NCI-H1105 (cell line): ENCODE results near the gene LY86.

ENCODE experiments used
- DNase-seq: peaks from one replicate; lab custom pipeline; 2025; lab: John Stamatoyannopoulos, UW

Gene LY86

DNA sequence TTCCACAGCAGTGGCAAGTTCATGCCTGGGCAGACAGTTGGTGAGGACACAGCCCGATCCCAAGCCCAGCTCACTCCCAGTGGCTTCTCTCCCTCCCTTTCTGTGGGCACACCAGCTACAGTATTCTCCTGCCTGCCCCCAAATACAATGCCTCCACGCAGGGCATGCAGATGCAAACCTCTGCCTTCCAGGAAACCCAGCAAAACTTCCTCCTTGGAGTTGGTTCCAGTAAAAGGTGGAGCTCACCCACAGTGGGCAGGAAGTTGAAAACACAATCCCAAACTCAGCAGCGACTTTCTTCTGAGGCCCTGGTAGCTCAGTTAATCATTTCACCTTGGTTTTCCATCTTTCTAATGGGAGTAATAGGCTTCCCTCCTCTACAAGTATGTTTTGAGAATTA lies 93.7 kb downstream of the LY86 start:
- no peak for DNase-seq

DNA sequence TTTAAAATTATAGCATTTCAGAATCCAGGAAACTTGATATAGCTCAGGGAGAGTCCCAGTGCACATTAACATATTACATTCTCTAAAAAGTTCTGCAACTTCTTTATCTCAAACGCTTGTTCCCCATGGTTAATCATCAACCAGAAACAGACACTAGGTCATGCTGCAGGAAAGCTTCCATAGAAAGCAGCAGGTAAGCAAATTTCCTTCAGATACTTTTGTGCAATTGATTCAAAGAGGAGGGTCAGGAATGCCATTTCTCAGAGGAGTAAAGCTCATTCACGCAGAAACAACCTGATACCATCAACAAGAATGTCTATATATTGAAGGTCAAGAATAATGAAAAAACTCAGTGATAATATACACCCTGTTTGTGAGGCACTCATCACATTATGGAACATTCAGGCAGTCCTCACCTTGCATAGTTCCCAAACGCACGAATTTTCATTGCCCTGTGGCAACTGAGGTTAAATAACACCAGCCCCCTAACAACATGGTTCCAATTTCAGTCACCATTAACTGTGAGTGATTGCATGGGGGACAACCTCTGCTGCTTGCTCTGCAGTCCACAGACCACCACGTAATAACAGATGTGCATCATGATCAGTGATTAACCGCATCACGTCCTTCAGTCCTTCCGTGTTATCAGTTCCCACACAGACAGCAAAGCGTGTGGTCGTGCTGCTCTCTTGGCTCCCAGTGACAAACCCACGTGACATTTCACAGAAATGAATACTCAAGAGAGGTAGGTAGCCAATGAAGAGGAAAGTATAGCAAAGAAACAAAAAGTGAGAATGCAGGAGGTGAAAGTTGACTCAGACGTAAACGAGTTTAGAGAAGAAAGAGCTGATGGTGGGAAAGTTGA lies 95.7 kb downstream of the LY86 start:
- DNase-seq: no peak

DNA sequence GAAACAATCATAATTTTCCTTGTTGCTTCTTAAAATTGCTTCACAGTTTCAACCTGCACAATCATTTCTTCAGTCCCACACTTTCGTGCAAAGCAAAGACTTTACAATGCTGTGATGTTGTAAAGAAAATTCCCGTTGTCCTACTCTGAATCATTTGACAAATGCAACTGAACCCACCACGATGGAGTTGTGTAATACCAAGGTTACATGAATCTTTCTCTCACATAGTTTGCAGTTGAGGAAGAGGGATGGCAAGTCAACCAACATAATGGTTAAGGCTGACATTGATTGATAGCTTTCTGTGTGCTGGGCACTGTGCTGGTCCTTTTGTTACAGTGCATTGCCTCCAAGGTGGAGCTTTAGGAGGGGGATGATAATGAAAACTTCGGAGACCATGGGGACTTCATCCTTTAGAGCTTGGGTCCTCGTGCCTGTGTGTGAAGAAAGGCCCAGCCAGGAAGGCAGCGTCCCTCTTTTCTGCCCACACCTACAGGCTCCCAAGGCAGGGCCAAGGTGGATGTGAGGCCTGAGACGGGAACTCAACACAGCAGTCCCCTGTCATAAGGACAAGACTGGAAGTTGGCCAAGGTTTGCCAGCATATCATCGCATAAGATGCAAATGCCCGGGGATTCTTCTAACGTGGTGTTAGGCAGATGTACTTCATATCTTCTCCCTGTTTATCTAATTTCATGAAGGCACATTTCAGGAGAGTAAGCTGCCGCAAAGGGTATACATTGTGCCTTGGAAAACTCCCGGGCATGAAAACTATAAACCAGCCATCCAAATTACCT lies 96.9 kb downstream of the LY86 start:
- DNase-seq: no peak

DNA sequence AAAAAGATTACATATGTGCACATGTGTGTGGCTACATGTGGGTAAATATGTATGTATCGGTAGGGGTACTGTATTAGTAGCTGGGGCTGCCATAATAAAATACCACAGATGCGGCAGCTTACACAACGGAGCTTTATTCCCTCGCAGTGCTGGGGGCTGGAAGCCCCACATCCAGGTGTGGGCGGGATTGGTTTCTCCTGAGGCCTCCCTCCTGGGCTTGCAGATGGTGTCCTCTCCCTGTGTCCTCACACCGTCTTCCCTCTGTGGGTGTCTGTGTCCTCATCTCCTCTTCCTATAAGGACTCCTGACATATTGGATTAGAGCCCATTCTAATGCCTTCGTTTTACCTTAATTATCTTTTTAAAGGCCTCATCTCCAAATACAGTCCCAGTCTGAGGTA lies 97.7 kb downstream of the LY86 start:
- no peak for DNase-seq

DNA sequence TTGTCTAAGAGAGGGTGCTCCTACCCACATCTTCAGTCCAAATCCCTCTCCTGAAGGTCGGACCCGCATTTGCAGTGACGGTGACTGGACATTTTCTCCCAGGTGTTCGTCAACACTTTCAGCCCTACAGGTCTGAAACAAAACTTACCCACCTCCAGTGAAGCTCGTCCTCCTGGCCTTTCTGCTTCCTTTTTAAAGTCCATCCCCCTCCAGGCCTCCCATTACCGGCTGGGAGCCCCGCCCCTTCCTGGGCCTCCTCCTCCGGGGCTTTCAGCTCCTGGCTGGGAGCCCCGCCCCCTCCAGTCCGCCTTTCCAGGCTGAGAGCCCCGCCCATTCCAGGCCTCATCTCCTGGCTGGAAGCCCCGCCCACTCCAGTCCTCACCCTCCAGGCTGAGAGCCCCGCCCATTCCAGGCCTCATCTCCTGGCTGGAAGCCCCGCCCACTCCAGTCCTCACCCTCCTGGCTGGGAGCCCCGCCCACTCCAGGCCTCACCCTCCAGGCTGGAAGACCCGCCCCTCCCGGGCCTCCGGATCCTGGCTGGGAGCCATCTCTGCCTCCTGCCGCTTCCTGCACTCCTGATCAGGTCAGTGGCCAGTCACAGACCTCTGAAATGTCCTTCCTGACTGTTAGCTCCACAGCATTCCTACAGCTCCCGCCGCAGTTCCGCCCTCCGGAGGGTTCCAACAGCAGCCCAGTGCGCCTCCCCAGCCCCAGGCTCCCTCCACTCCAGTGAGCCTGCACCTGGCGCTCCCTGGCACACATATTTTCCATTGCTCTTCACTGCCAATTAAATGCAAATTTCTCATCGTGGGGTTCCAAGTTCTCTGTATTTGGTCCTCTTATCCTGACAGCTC lies 98.5 kb downstream of the LY86 start:
- peak; percentile 98 for DNase-seq

DNA sequence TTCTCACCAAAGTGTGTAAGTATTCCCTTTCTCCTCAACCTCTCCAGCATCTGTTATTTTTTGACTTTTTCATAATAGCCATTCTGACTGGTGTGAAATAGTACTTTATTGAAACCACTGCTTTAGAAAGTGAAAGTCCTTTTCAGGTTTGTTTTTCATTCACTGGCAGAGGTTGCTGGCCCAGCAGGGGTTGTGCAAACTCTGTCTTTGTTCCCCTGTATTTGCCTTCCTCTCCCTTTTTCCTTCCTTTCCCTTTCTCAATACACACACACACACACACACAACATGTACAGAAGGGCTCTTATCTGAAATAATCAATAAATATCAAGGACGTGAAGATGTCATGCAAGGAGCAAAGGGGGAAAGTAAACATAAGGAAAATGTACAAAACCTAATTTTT lies 99.8 kb downstream of the LY86 start:
- DNase-seq: no peak

DNA sequence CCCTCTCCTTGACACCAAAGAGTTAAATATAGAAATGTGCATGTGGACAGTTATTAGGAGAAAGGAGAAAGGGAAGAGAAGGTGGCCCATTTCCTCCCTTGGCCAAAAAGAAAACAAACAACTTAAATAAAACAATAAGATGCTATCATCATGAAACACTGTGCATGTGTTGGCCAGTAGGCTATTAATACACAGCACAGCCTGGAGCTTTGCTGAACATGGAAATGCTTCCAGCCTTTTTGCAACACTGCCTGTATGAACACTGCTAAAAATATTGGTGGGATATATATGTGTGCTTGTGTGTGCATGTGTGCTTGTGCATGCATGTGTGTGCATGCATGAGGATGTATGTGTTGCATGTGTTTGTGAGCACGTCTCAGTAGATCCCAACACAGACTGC lies 100.4 kb downstream of the LY86 start:
- DNase-seq: no peak

DNA sequence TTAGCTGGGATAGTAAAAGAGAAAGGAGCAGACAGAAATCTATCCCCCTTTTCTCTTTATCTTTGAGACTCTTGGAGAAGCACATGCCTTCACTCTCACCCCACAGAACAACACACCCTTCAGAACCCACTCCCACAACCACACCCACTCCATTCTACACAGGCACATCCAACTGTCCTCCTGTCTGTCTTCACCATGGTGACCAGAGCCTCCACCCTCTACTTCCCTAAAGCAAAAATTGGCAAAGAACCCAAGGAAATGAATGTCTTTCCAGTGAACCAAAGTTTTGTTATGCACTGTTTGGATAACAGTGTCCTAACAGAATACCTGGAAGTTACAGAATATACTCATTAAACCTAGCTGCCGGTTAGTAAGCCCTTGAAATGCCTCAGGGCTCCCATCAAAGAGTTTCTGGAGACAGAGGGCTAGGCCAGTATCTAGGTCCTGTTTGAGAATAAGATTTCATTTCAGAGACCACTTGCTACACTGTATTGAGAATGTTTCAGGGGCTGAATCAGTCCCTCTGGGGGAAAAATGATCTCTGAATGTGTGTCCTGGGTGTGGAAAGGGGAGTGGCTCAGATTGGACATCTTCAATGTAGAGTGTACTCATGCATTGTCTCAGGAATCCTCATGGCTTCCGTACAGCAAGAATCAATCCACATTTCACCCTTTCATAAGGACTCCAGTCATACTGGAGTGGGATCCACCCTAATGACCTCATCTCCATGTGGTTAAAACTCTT lies 101.1 kb downstream of the LY86 start:
- DNase-seq: no peak

DNA sequence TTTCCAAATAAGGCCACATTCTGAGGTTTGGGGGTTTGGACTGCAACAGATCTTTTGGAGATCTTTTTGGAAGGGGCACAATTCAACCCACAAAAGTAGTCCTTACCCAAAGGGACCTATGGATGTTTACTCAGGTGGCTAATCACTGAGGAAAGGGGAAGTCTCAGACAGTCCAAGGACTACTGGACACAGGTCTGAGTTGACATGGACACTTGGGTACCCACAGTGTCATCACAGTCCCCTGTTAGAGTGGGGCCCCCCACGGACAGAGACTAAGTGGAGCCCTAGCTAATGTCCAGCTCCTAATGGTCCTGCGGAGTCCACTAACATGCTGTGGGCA lies 101.6 kb downstream of the LY86 start:
- no peak for DNase-seq

DNA sequence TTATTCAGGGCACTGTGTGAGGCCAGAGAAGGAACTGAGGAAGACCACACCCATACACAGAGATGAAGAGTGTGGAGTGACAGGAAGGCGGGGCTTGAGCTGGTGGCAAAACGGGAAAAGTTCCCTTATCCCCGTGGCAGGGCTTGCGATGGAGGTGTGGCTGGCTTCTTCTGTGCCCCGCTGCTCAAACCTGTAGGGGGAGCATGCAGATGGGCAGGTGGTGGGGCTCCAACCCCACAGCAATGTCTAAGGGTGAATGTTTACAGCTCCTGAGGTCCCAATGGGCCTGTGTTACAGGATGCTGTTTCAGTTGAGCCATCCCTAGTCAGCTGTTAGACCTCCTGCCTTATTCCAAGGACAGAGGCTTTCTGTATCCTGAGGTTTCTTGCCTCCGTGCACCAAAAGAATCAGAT lies 105.9 kb downstream of the LY86 start:
- DNase-seq: no peak

DNA sequence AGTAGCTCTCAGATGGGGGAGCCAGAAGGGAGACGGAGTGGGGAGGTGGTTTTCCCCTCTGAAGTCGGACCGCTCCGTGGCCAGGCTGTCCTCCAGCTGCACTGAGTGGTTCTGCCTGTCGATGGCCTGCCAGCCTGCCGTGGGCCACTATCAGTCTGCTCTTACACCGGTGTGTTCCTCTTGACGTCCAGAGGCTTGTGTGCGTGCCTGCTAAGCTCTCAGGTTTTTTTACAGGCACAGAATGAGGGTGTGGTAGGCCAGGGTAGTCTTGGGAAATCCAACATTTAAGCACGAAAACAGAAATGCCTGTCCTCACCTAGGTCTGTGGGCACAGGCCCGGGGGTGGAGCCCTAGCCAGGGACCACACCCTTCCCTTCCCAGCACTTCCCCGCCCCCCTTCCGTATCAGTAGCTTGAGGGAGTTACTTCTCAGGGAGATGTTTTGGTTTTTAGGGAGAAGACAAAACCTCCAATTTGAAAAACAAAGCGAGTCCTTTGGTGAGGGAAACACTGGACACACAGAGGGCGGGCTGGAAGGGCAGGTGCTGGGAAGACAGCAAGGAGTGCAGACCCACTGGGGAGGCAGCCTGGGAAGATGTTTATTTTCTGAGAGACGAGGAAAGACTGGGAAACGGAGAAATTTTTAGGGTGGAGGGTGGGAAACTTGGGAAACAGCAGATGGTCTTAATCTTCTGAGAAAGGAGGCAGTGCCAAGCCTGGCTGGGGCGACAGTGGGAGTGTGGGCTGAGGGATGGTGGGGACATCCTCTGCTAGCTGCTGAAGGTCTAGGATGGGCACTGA lies 106.5 kb downstream of the LY86 start:
- DNase-seq: no peak

DNA sequence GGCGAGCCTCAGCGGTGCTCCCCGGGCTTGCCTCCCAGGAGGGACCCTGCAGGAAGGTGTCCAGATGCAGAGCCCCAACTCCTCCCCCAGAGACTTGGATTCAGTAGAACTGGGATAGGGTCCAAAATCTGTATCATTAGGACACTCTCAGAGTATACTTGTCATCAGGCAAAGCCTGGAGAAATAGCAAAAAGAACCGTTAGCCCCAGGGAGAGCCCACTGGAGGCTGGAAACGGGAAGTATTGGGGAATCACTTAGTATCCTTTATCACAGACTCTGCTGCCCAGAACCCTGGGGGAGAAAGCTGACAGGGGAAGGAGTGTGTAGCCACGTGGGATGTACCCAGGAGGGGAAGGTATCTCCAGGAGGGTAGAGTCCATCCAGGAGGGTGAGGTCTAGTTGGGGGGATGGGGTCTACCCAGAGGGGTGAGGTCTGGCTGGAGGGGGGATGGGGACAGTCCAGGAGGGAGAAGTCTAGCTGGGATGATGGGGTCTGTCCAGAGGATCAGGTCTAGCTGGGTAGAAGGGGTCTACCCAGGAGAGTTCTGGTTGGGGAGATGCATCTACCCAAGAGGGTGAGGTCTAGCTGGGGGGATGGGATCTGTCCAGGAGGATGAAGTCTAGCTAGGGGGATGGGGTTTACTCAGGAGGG lies 107.2 kb downstream of the LY86 start:
- DNase-seq: no peak

DNA sequence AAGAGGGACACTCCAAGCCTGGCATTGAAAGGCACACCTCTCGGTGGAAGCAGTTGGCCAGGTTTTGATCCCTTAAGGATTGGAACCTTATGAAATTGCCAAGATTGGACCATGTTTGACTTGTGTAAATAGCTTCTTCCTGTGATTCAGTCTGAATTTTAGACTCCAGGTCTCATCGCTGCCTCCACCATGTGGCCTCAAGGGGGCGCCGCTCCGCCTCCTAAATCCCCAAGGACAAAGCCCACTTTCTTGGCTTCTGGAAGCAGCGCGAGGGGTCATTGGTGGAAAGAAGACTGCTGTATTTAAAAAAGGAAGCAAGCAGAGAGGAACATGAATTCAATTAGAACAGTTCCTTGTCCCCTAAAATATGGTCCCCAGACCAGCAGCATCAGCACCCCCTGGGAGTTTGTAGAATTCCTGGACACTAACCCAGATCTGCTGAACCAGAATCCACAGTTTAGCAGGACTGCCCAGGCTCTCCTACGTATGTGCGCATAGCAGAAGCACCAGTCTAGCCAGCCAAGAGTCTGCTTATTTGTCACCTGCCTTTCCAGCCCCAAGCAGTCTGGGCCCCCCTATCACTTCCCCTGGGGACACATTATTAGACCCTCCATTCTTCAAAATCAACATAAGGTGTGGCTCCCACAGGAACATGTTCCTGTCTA lies 108.5 kb downstream of the LY86 start:
- peak; percentile 22 for DNase-seq

DNA sequence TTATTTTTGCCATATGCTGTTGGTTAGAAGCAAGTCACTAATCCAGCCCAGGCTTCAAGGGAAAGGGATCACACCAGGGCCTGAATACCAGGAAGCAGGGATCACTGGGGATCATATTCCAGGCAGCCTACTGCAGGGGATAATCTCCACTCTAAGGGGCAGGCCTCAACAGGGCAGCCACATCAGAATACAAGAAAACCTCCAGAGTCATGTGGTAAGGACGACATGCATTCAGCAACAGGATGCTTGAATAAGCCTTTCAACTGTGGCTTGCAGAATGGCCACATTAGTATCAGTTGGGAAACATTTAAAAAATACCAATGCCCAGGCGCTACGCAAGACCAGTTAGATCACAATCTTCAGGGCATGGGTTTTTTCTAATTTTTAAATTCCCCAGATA lies 109.1 kb downstream of the LY86 start:
- no peak for DNase-seq

DNA sequence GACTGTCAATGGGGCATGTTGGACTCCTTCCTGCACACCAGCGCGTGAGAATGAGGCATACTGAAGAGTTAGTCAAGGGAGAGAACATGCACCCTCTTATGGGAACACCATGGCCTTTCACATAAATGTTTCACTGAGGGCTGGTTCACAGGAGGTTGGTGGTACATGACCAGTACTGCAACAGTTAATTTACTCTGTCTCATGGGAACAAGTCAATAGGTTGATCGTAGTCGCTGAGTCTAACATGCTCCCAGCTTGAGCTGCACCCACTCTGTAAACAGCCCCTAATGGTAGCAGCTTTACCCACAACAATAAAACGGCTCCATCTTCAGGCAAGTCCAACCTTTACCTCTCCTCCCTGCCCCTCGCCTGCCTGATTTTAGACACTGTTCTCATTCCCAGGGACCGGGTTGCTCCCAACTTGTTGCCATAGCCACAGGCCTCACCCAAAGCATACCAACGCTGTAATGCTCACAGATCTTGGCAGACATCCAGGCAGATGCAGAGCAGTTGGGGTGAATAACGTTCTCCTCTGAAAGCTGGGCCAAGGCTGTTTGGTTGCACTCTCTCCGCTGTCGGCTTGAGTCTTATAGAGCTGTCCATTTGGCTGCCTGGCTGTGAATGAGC lies 111.3 kb downstream of the LY86 start:
- DNase-seq: peak; percentile 91

DNA sequence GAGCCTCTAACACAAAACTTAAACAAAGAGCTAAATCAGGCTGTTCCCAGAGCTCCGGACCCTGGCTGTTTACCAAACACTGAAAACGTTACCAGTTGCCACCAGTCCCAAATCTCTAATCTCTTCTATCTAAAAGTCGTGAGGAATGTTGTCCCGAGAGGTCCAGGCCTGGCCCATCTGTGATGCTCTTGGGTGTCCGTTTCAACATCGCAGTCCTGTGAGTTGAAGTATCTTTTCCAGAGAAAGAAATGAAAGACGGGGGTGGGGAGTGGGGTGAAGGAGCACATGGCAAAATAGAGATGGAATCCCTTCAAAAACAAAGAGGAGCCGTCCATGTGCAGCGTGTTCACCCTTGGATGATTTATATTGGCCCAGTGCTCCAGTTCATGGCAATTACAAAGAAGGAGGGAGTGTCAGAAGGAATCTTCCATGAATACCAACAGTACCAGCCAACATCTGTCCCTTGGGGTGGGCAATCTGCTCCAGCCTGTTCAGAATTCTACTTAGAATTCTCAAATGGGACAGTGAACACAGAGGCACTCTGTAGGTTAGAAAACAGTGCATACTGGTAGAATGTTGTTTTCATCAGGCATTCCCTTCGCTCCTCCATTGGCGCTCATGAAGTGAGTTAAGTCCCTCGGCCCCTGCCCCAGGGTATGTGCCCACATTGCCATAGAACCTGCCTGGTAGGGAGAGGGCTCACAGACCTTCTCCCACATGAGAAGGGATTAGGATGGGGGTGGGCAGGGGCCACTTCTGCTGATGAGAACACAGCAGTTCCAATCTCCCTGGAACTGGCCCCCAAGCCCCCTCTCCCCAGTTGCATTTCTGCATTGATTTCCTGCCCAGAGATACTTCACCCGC lies 112.1 kb downstream of the LY86 start:
- no peak for DNase-seq

DNA sequence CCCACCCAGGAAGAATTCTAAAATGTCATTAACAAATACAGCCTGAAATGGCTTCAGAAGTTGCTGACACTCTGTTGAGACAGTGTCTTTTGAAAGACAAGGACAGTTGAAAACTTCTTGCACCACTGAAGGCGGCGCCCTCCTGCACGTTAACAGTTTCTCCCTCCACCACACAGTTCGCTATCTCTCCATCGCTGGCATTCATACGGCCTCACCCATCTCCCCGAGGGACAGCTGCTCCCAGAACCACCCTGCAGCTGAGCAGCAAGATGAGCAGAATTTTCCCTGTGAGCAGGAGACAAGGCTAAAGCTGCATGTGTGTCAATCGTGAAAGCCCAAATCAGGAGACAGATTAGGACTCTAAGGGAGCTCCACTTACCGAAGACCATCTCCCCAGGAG lies 113.3 kb downstream of the LY86 start:
- DNase-seq: no peak

DNA sequence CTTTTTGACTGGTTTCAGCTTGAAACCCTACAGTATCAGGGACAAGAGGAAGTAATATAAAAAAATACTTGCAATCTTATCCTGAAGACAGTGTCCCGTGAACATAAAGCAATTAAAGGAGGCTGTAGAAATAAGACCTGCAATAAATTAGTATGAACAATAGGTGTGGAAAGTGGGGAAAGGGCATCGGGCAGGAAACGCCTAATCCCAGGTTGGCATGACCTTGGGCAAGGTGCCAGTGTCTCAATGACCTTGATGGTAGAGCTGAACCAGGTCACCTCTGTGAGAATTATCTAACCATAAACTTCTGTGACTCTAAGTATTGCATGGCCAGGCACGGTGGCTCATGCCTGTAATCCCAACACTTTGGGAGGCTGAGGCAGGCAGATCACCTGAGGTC lies 115.2 kb downstream of the LY86 start:
- DNase-seq: no peak
